Astrocyte (in vitro differentiated cells and primary cell): ENCODE data around the gene TCF7. TPM values are rescaled to one million over a fixed set of nuclear protein-coding genes. Genes with fewer than 3 reads are reported as not detected.
A peak's percentile ranks its signal among the peaks of the same experiment; 100 is the strongest.

Experiments used
- DNase-seq: peaks from one replicate; pipeline ENCODE4 v3.0.0-alpha.2; 2010; ENCODE audit warnings: low read depth
- FAIRE-seq: peaks from 2 replicates; lab custom pipeline; 2011; peaks lifted over from hg19 to GRCh38; lab: Jason Lieb, UNC
- H2AFZ ChIP-seq: 2 replicates; pipeline ENCODE4 v1.6.0; 2012; ENCODE audit warnings: low read depth, low read length, inconsistent platforms
- H3K27ac ChIP-seq: 2 replicates; pipeline ENCODE4 v1.5.1; 2011; ENCODE audit warnings: low read depth, low read length, inconsistent platforms
- H3K27me3 ChIP-seq: 2 replicates; pipeline ENCODE4 v1.6.0; 2011; ENCODE audit warnings: low read length, inconsistent platforms; ENCODE audit not compliant: insufficient read depth
- H3K36me3 ChIP-seq: 2 replicates; pipeline ENCODE4 v1.5.1; 2011; ENCODE audit warnings: low read length, inconsistent platforms; ENCODE audit not compliant: insufficient read depth
- H3K4me1 ChIP-seq: 2 replicates; pipeline ENCODE4 v1.5.1; 2011; ENCODE audit warnings: low read length, inconsistent platforms; ENCODE audit not compliant: insufficient read depth
- H3K4me2 ChIP-seq: 2 replicates; pipeline ENCODE4 v1.6.0; 2012; ENCODE audit warnings: low read length, inconsistent platforms
- H3K4me3 ChIP-seq: 2 replicates; pipeline ENCODE4 v1.5.1; 2011; ENCODE audit warnings: low read depth, mild to moderate bottlenecking, low read length, inconsistent platforms; ENCODE audit not compliant: insufficient read depth
- H3K79me2 ChIP-seq: 2 replicates; pipeline ENCODE4 v1.6.0; 2012; ENCODE audit warnings: mild to moderate bottlenecking, low read length, inconsistent platforms; ENCODE audit not compliant: insufficient read depth
- H3K9ac ChIP-seq: 2 replicates; pipeline ENCODE4 v1.6.0; 2012; ENCODE audit warnings: mild to moderate bottlenecking, low read length, inconsistent platforms
- H3K9me3 ChIP-seq: 2 replicates; pipeline ENCODE4 v1.5.1; 2012; ENCODE audit warnings: low read depth, mild to moderate bottlenecking, low read length, inconsistent platforms; ENCODE audit not compliant: insufficient read depth
- H4K20me1 ChIP-seq: 2 replicates; pipeline ENCODE4 v1.6.0; 2012; ENCODE audit warnings: low read length, inconsistent platforms; ENCODE audit not compliant: insufficient read depth
- H3K27ac Mint-ChIP-seq: one replicate; pipeline ENCODE4 v1.8.0; 2021; ENCODE audit warnings: mild to moderate bottlenecking, mixed read lengths; ENCODE audit not compliant: unreplicated experiment
- H3K27me3 Mint-ChIP-seq: one replicate; pipeline ENCODE4 v1.8.0; 2021; ENCODE audit warnings: low read depth, mixed read lengths; ENCODE audit not compliant: unreplicated experiment
- H3K36me3 Mint-ChIP-seq: one replicate; pipeline ENCODE4 v1.8.0; 2021; ENCODE audit warnings: low read depth, mixed read lengths; ENCODE audit not compliant: unreplicated experiment
- H3K4me1 Mint-ChIP-seq: one replicate; pipeline ENCODE4 v1.8.0; 2021; ENCODE audit warnings: low read depth, mixed read lengths; ENCODE audit not compliant: unreplicated experiment
- H3K4me3 Mint-ChIP-seq: one replicate; pipeline ENCODE4 v1.8.0; 2021; ENCODE audit warnings: mild to moderate bottlenecking, moderate library complexity, mixed read lengths; ENCODE audit not compliant: unreplicated experiment
- H3K9me3 Mint-ChIP-seq: one replicate; pipeline ENCODE4 v1.8.0; 2021; ENCODE audit warnings: mild to moderate bottlenecking, mixed read lengths; ENCODE audit not compliant: unreplicated experiment
- EZH2 ChIP-seq: IDR thresholded peaks from 2 replicates; pipeline ENCODE4 v1.6.1; 2012; ENCODE audit warnings: mild to moderate bottlenecking, low read length, inconsistent platforms; ENCODE audit not compliant: insufficient read depth
- total RNA-seq: library from RNA; stranded (reverse); gene quantifications from 2 replicates; pipeline ENCODE4 v1.2.1, GENCODE V29; 2021
- TF ChIP-seq, protein P1 (sequence below): IDR thresholded peaks from 2 replicates; pipeline ENCODE4 v1.5.1; 2011; ENCODE audit warnings: low read depth, mild to moderate bottlenecking, inconsistent platforms, low read length, moderate library complexity; ENCODE audit not compliant: insufficient read depth

The TCF7 gene
- total RNA-seq, 1 donor from 2014 or later: 2.6 TPM

DNA sequence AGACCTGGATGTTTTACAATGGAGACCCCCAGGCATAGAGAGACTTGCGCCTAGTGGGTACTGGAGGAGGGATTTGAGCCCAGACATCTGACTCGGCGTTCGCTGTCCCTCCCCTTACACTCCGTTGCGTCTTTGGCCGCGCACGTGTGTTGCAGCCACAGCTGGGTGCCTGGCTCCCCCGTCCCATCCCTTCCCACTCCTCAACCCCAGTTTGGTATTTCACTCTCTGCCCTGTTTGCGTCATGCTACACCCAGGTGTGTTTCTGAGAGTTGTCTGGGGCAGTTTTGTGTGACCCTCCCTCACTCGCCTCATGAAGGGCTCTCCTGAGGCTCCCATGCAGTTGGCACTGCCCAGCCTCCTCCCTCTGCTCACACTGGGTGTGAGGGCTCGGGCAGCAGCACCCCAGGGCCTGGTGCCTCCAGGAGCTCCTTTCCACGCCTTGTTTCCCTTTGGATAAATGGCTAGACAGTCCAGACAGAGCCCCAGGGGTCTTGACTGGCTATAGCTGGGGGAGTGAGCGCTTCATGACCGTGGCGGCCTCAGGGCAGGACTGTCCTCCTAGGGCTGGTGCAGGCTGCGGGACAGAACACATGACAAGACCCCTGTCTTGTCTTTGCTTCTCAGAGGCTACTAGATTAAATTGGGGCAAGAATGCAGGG is 13.6 kb downstream of the TCF7 start:
- Mint-ChIP-seq H3K27me3 (no peaks in the 10 kb centered on the region), H3K9me3 (no peaks in the 10 kb centered on the region), H3K36me3 (peaks cover 7% of the 10 kb centered on the region), H3K4me3 (no peak overlapping the region), H3K4me1 (peaks cover 6% of the 10 kb centered on the region), H3K27ac (no peak overlapping the region)
- DNase-seq: peak; percentile 12
- H3K4me2 ChIP-seq: peak overlapping the region; percentile 54
- no peak overlapping the region for H3K4me3 ChIP-seq
- no peak for TF ChIP-seq EZH2
- TF ChIP-seq, protein P1, sequence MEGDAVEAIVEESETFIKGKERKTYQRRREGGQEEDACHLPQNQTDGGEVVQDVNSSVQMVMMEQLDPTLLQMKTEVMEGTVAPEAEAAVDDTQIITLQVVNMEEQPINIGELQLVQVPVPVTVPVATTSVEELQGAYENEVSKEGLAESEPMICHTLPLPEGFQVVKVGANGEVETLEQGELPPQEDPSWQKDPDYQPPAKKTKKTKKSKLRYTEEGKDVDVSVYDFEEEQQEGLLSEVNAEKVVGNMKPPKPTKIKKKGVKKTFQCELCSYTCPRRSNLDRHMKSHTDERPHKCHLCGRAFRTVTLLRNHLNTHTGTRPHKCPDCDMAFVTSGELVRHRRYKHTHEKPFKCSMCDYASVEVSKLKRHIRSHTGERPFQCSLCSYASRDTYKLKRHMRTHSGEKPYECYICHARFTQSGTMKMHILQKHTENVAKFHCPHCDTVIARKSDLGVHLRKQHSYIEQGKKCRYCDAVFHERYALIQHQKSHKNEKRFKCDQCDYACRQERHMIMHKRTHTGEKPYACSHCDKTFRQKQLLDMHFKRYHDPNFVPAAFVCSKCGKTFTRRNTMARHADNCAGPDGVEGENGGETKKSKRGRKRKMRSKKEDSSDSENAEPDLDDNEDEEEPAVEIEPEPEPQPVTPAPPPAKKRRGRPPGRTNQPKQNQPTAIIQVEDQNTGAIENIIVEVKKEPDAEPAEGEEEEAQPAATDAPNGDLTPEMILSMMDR: no peak
- FAIRE-seq: no peak
- H3K79me2 ChIP-seq: peaks cover 50% of the 10 kb centered on the region
- peaks cover 50% of the 10 kb centered on the region for H4K20me1 ChIP-seq
- H3K27ac ChIP-seq: peak overlapping the region; percentile 68
- no peaks in the 10 kb centered on the region for H3K27me3 ChIP-seq
- H3K36me3 ChIP-seq: no peaks in the 10 kb centered on the region
- no peak overlapping the region for H2AFZ ChIP-seq
- peaks cover 46% of the 10 kb centered on the region for H3K4me1 ChIP-seq
- H3K9me3 ChIP-seq: no peaks in the 10 kb centered on the region
- H3K9ac ChIP-seq: peak overlapping the region; percentile 60

DNA sequence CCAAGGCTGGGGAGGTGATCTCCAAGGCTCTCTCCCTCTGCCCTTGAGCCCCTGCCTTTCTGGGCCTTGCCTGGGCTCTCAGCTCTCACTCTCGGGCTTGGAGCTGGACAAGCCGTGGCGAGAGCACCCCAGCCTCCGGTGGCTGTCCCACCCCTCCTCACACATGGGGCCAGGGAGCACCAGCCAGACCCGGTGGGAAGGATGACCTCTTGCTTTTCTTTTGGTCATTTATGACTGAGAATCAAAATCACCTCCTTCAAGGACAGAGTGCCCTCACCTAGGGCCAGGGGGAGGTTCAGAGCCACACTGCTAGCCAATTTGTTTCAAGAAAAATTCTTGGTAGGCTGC is 14.1 kb downstream of the TCF7 start:
- DNase-seq (no peak), FAIRE-seq (no peak)
- no peak overlapping the region for H2AFZ ChIP-seq
- TF ChIP-seq EZH2: no peak
- TF ChIP-seq, protein P1: no peak
- no peaks in the 10 kb centered on the region for H3K27me3 ChIP-seq
- no peak overlapping the region for H3K9ac ChIP-seq
- no peaks in the 10 kb centered on the region for H3K9me3 Mint-ChIP-seq
- H3K36me3 ChIP-seq: no peaks in the 10 kb centered on the region
- H4K20me1 ChIP-seq: peaks cover 55% of the 10 kb centered on the region
- peaks cover 6% of the 10 kb centered on the region for H3K4me1 Mint-ChIP-seq
- no peak overlapping the region for H3K4me3 Mint-ChIP-seq
- no peak overlapping the region for H3K4me2 ChIP-seq
- no peak overlapping the region for H3K27ac ChIP-seq
- H3K79me2 ChIP-seq: peaks cover 54% of the 10 kb centered on the region
- no peaks in the 10 kb centered on the region for H3K9me3 ChIP-seq
- H3K4me1 ChIP-seq: peaks cover 44% of the 10 kb centered on the region
- no peak overlapping the region for H3K27ac Mint-ChIP-seq
- no peaks in the 10 kb centered on the region for H3K27me3 Mint-ChIP-seq
- peaks cover 8% of the 10 kb centered on the region for H3K36me3 Mint-ChIP-seq
- no peak overlapping the region for H3K4me3 ChIP-seq
